ENCODE measurements around the gene MAU2. TPM values are rescaled to one million over a fixed set of nuclear protein-coding genes. Genes with fewer than 3 reads are reported as not detected.

The MAU2 gene
- total and polyA plus RNA-seq, 4 donors: 7.5 to 31.0 (median 17.9) TPM

DNA sequence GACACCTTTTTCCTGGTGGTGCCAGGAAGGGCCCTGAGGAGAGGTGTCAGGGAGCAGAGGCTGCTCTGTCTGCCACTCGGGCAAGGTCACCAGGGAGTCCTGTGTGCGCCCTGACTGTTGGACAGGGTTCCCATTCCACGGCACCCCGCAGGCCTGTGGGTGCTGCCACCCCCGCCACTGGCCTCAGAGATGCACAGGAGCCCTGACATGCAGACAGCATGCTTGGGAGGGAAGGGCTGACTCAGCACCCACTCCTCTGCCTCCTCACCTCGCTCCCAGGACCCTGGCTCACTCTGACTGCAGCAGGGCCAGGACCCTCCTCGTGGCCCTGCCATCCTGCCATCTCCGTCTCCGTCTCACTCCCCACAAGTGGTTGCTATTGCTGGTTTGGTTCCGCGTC, 25.3 kb downstream of the MAU2 start:
- Histone ChIP-seq H3K4me1 (ENCODE audit: control insufficient read depth in 4 of 4, insufficient read depth in 4 of 4, low read length in 3 of 4) (no peaks in the 10 kb centered on the region), H3K27ac (ENCODE audit: low read depth in 1 of 2, low read length in 2 of 2) (no peak overlapping the region), H3K9me3 (ENCODE audit: control insufficient read depth in 4 of 4, low read length in 3 of 4) (no peaks in the 10 kb centered on the region), H3K9ac (ENCODE audit: low read depth in 1 of 2, low read length in 2 of 2) (no peak overlapping the region), H3K27me3 (ENCODE audit: control insufficient read depth in 4 of 4, insufficient read depth in 4 of 4, low read length in 3 of 4) (no peaks in the 10 kb centered on the region), H3K4me3 (ENCODE audit: low read depth in 1 of 3, low read length in 3 of 3) (no peak overlapping the region), H3K36me3 (ENCODE audit: control insufficient read depth in 4 of 4, insufficient read depth in 3 of 4, low read depth in 1 of 4, low read length in 3 of 4) (peaks cover 14 to 76% (median 40%) of the 10 kb centered on the region in 4 donors)
- DNase-seq (ENCODE audit: low spot score): no peak
- 94% methylated on average over 11 of the region's 11 CpGs for WGBS
- TF ChIP-seq GABPA (IDR thresholded peaks at IDR 0.05 in 1 of 2, conservative IDR thresholded peaks at IDR 0.05 in 1 of 2): no peak
- TF ChIP-seq NR2F2 (IDR thresholded peaks at IDR 0.05): no peak
- TF ChIP-seq EGR1 (IDR thresholded peaks at IDR 0.05; ENCODE audit: low read depth in 2 of 2): no peak
- TF ChIP-seq HNF4G (IDR thresholded peaks at IDR 0.05): no peak
- TF ChIP-seq, protein P1, sequence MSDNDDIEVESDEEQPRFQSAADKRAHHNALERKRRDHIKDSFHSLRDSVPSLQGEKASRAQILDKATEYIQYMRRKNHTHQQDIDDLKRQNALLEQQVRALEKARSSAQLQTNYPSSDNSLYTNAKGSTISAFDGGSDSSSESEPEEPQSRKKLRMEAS (IDR thresholded peaks at IDR 0.05): no peak
- no peak for TF ChIP-seq SP1 (IDR thresholded peaks at IDR 0.05)
- TF ChIP-seq, protein P2, sequence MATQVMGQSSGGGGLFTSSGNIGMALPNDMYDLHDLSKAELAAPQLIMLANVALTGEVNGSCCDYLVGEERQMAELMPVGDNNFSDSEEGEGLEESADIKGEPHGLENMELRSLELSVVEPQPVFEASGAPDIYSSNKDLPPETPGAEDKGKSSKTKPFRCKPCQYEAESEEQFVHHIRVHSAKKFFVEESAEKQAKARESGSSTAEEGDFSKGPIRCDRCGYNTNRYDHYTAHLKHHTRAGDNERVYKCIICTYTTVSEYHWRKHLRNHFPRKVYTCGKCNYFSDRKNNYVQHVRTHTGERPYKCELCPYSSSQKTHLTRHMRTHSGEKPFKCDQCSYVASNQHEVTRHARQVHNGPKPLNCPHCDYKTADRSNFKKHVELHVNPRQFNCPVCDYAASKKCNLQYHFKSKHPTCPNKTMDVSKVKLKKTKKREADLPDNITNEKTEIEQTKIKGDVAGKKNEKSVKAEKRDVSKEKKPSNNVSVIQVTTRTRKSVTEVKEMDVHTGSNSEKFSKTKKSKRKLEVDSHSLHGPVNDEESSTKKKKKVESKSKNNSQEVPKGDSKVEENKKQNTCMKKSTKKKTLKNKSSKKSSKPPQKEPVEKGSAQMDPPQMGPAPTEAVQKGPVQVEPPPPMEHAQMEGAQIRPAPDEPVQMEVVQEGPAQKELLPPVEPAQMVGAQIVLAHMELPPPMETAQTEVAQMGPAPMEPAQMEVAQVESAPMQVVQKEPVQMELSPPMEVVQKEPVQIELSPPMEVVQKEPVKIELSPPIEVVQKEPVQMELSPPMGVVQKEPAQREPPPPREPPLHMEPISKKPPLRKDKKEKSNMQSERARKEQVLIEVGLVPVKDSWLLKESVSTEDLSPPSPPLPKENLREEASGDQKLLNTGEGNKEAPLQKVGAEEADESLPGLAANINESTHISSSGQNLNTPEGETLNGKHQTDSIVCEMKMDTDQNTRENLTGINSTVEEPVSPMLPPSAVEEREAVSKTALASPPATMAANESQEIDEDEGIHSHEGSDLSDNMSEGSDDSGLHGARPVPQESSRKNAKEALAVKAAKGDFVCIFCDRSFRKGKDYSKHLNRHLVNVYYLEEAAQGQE (IDR thresholded peaks at IDR 0.05): no peak
- TF ChIP-seq, protein P3, sequence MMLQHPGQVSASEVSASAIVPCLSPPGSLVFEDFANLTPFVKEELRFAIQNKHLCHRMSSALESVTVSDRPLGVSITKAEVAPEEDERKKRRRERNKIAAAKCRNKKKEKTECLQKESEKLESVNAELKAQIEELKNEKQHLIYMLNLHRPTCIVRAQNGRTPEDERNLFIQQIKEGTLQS (IDR thresholded peaks at IDR 0.05): no peak
- TF ChIP-seq HNF4A (conservative IDR thresholded peaks at IDR 0.05): no peak
- no peak for TF ChIP-seq FOXA1 (IDR thresholded peaks at IDR 0.05)
- TF ChIP-seq, protein P4, sequence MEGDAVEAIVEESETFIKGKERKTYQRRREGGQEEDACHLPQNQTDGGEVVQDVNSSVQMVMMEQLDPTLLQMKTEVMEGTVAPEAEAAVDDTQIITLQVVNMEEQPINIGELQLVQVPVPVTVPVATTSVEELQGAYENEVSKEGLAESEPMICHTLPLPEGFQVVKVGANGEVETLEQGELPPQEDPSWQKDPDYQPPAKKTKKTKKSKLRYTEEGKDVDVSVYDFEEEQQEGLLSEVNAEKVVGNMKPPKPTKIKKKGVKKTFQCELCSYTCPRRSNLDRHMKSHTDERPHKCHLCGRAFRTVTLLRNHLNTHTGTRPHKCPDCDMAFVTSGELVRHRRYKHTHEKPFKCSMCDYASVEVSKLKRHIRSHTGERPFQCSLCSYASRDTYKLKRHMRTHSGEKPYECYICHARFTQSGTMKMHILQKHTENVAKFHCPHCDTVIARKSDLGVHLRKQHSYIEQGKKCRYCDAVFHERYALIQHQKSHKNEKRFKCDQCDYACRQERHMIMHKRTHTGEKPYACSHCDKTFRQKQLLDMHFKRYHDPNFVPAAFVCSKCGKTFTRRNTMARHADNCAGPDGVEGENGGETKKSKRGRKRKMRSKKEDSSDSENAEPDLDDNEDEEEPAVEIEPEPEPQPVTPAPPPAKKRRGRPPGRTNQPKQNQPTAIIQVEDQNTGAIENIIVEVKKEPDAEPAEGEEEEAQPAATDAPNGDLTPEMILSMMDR (IDR thresholded peaks at IDR 0.05; ENCODE audit: low read depth, low read length, missing input control): no peak
- TF ChIP-seq RXRA (IDR thresholded peaks at IDR 0.05): no peak
- no peak for TF ChIP-seq FOXA2 (IDR thresholded peaks at IDR 0.05)
- no peak for TF ChIP-seq RAD21 (IDR thresholded peaks at IDR 0.05)
- TF ChIP-seq, protein P5, sequence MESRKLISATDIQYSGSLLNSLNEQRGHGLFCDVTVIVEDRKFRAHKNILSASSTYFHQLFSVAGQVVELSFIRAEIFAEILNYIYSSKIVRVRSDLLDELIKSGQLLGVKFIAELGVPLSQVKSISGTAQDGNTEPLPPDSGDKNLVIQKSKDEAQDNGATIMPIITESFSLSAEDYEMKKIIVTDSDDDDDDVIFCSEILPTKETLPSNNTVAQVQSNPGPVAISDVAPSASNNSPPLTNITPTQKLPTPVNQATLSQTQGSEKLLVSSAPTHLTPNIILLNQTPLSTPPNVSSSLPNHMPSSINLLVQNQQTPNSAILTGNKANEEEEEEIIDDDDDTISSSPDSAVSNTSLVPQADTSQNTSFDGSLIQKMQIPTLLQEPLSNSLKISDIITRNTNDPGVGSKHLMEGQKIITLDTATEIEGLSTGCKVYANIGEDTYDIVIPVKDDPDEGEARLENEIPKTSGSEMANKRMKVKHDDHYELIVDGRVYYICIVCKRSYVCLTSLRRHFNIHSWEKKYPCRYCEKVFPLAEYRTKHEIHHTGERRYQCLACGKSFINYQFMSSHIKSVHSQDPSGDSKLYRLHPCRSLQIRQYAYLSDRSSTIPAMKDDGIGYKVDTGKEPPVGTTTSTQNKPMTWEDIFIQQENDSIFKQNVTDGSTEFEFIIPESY (IDR thresholded peaks at IDR 0.05): no peak
- TF ChIP-seq YY1 (IDR thresholded peaks at IDR 0.05): no peak
